ENCODE measurements around the gene KCNK17. TPM values are rescaled to one million over a fixed set of nuclear protein-coding genes. Genes with fewer than 3 reads are reported as not detected.

The KCNK17 gene
- total RNA-seq (not detected), polyA plus RNA-seq (under 1 TPM in 1 of 3 donors, not detected in 2; 0.04 TPM)
- long read RNA-seq, donor 1: 0 reads
- long read RNA-seq, donor 2: 0 reads

- Histone ChIP-seq H3K27me3 (ENCODE audit: insufficient read depth in 3 of 3, low read length in 2 of 3) (peaks cover 0 to 44% (median 0%) of the 10 kb centered on the region in 3 donors), H3K4me3 (peak within 1 kb of the TSS; percentile 49), H3K36me3 (ENCODE audit: insufficient read depth in 1 of 2, low read depth in 1 of 2) (no peaks in the 10 kb centered on the region), H3K9me3 (no peaks in the 10 kb centered on the region), H3K4me1 (peaks cover 12% of the 10 kb centered on the region), H3K27ac (no peak within 1 kb of the TSS)
- DNase-seq (no peak), ATAC-seq (peak in 1 of 4 donors; percentile 9)
- intact Hi-C loops (cut with DNase I): loop anchor here in 1 of 2 donors (5.0 kb wide), 1 partner anchor 227 kb away; no protein-coding TSS in a partner anchor
- 28 to 35% (median 32%) methylated on average over 17 to 28 of the region's 28 CpGs for WGBS, 3 donors
- TF ChIP-seq, protein P1, sequence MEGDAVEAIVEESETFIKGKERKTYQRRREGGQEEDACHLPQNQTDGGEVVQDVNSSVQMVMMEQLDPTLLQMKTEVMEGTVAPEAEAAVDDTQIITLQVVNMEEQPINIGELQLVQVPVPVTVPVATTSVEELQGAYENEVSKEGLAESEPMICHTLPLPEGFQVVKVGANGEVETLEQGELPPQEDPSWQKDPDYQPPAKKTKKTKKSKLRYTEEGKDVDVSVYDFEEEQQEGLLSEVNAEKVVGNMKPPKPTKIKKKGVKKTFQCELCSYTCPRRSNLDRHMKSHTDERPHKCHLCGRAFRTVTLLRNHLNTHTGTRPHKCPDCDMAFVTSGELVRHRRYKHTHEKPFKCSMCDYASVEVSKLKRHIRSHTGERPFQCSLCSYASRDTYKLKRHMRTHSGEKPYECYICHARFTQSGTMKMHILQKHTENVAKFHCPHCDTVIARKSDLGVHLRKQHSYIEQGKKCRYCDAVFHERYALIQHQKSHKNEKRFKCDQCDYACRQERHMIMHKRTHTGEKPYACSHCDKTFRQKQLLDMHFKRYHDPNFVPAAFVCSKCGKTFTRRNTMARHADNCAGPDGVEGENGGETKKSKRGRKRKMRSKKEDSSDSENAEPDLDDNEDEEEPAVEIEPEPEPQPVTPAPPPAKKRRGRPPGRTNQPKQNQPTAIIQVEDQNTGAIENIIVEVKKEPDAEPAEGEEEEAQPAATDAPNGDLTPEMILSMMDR (IDR thresholded peaks at IDR 0.05): no peak
These were observed at the start of gene KCNK17 for GRCh38 chr6:39314273-39314795. KCNK17 (minus strand) TSS chr6:39314419; CDS start chr6:39314320, 99 bp downstream.

DNA sequence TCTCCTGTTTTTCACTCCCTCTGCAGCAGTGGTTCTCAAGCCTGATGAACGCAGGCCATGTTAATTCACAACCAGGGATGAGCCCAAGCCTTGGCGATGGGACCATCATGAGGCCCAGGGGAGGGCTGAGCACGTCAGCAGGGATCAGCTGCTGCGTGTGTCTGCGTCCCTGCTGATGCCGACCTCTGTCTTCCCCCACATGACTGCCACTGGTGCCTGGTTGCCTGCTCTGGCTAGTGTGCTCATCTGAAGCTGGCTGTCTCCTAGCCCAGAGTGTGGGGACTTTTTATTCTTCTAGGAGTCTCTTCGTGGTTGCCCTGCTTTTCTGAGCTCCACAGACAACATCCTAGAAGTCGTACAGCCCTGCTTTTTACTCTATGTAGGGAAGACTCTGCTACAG lies 49.1 kb upstream of the KCNK17 start:
- WGBS, 3 donors: 74 to 82% (median 77%) methylated on average over 8 of the region's 8 CpGs
- H3K4me1 ChIP-seq: no peaks in the 10 kb centered on the region
- H3K27ac ChIP-seq: no peak overlapping the region
- no peaks in the 10 kb centered on the region for H3K9me3 ChIP-seq
- DNase-seq (no peak), ATAC-seq (no peak)
- intact Hi-C loops (cut with DNase I): loop anchor here in 1 of 2 donors (10.0 kb wide), 1 partner anchor 952 kb away; no protein-coding TSS in a partner anchor
- H3K36me3 ChIP-seq (ENCODE audit: insufficient read depth in 1 of 2, low read depth in 1 of 2): no peaks in the 10 kb centered on the region
- H3K27me3 ChIP-seq (ENCODE audit: insufficient read depth in 3 of 3, low read length in 2 of 3): no peaks in the 10 kb centered on the region
- TF ChIP-seq, protein P1 (IDR thresholded peaks at IDR 0.05): no peak
- no peak overlapping the region for H3K4me3 ChIP-seq

- no peak overlapping the region for H3K27ac ChIP-seq
- no peaks in the 10 kb centered on the region for H3K4me1 ChIP-seq
- WGBS, 3 donors: 20 to 23% (median 22%) methylated on average over 3 of the region's 3 CpGs
- no peaks in the 10 kb centered on the region for H3K27me3 ChIP-seq (ENCODE audit: insufficient read depth in 3 of 3, low read length in 2 of 3)
- TF ChIP-seq, protein P1 (IDR thresholded peaks at IDR 0.05): no peak
- no peak overlapping the region for H3K4me3 ChIP-seq
- no peaks in the 10 kb centered on the region for H3K36me3 ChIP-seq (ENCODE audit: insufficient read depth in 1 of 2, low read depth in 1 of 2)
- no peaks in the 10 kb centered on the region for H3K9me3 ChIP-seq
- intact Hi-C loops (cut with DNase I): loop anchor here in 1 of 2 donors (10.0 kb wide), 1 partner anchor 952 kb away; no protein-coding TSS in a partner anchor
- ATAC-seq (peak in 2 of 4 donors; percentile 17 to 23), DNase-seq (no peak)
These were observed 48.3 kb upstream of the KCNK17 start for GRCh38 chr6:39362487-39362865.

DNA sequence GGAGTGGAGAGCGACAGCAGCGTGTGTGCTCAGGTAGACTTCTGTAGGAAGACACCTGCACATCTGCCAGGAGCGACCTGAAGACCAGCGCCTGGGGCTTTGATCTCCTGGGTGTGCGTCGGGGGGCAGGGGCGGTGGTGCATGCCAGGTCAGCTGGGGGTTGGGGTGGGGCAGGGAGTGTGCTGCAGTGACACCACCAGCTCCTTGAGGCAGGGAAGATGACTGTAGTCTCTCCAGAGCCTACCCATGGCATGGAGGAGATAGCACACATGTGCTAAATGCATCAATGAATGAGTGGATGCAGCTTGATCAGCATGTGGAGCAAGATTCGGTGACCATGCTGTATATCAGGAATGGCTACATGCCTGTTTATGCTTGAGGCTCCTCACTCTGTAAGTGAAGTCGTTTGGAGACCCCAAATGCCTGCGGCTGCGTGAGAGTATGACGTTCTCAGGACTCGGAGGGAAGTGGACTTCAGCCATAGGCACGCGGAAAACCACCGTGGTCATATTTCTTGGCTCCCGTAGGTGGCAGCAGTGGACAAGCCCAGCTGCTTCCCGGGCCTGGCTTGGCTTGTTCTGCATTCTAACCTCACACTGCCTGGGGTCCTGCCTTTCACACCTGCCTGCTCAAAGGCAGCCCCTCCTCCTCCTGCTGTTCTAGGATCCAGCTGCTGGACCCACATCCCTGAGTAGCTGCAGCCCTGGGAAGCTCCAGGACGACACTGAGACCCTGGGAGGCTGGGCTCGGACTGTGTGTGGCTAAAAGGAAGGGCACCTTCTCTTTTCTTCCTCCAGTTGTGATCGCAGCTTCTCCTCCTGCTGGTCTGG lies 47.7 kb upstream of the KCNK17 start:
- Histone ChIP-seq H3K27ac (no peak overlapping the region), H3K4me3 (no peak overlapping the region), H3K27me3 (ENCODE audit: insufficient read depth in 3 of 3, low read length in 2 of 3) (no peaks in the 10 kb centered on the region), H3K4me1 (no peaks in the 10 kb centered on the region), H3K36me3 (ENCODE audit: insufficient read depth in 1 of 2, low read depth in 1 of 2) (no peaks in the 10 kb centered on the region), H3K9me3 (no peaks in the 10 kb centered on the region)
- peak; percentile 50 to 73 for DNase-seq
- TF ChIP-seq, protein P1 (IDR thresholded peaks at IDR 0.05): peak; percentile 78
- ATAC-seq: peak; percentile 84 to 91 (median 86)
- intact Hi-C loops (cut with DNase I): loop anchor here in 1 of 2 donors (10.0 kb wide), 1 partner anchor 953 kb away; no protein-coding TSS in a partner anchor
- 33 to 34% (median 34%) methylated on average over 21 of the region's 21 CpGs for WGBS, 3 donors
